Keratinocyte (primary cell): ENCODE measurements around the gene FUCA1.

Experiments used
- CTCF ChIP-seq, 3 experiments: IDR thresholded peaks in 1 of 3; conservative IDR thresholded peaks in 1 of 3; optimal IDR thresholded peaks in 1 of 3; 2 replicates in 2 of 3; 3 replicates in 1 of 3; pipeline versions ENCODE3 to v1.5.1; 2011; ENCODE audit warnings: low read length in 3 of 3, mild to moderate bottlenecking in 3 of 3, moderate library complexity in 2 of 3, control low read depth in 1 of 3, inconsistent platforms in 1 of 3; ENCODE audit not compliant: insufficient read depth in 2 of 3; ENCODE audit errors: extremely low read depth in 1 of 3
- EZH2 ChIP-seq: IDR thresholded peaks from one replicate; pipeline ENCODE4 v1.6.1; 2012; ENCODE audit warnings: inconsistent platforms, mild to moderate bottlenecking, low read length, moderate library complexity

GRCh38 chr1:23895993-23896392, 27.9 kb upstream of the FUCA1 start:
- TF ChIP-seq CTCF (optimal IDR thresholded peaks at IDR 0.05 in 1 of 3, IDR thresholded peaks at IDR 0.05 in 1 of 3, conservative IDR thresholded peaks at IDR 0.05 in 1 of 3; ENCODE audit: extremely low read depth in 1 of 3, insufficient read depth in 2 of 3, low read length in 3 of 3), result no peak
- TF ChIP-seq EZH2, result no peak
